ENCODE data around the gene LCP2. TPM values are rescaled to one million over a fixed set of nuclear protein-coding genes. Genes with fewer than 3 reads are reported as not detected.

Gene LCP2
- total and polyA plus RNA-seq, 2 of the 8 experiments (the other 6 are each of a cell fraction or from before 2014, with no cell fraction given) = 0.26 to 0.33 TPM

DNA sequence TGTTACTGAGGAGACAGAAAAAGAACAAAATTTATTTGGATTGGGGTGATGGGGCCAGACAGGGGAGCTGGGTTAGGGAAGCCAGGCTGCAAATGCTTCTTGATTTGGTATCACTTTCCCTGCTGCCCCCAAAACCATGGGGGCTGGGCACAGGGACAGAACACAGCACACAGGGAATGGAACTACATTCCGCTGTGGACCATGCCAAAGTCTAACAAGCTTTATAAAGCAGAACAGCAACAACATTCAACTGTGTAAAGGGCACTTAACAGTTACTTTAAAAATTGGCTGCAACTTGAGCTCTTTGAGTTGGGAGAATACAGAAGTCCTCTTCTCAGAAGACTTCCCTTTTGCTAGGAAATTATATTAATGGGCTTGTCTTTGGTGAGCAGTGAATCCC, 41.0 kb downstream of the LCP2 start:
- Histone ChIP-seq H2BK15ac (ENCODE audit: low read length) (peak overlapping the region; percentile 22; the same call in 1 of the 2 replicates), H3K36me3 (ENCODE audit: control insufficient read depth in 2 of 4, insufficient read depth in 4 of 4, low read length in 3 of 4) (no peaks in the 10 kb centered on the region), H2BK20ac (ENCODE audit: low read length) (no peak overlapping the region), H3K4me3 (ENCODE audit: extremely low read depth in 1 of 4, insufficient read depth in 2 of 4, low read depth in 3 of 4, low read length in 4 of 4) (no peak overlapping the region), H3K27me3 (replicated peaks in 1 of 4; ENCODE audit: control insufficient read depth in 3 of 4, extremely low read depth in 1 of 4, insufficient read depth in 3 of 4, low read length in 3 of 4) (no peaks in the 10 kb centered on the region), H3K79me1 (ENCODE audit: low read depth, low read length) (no peaks in the 10 kb centered on the region), H2BK12ac (ENCODE audit: low read depth, low read length) (peak overlapping the region; percentile 18; the same call in 1 of the 2 replicates), H4K5ac (ENCODE audit: insufficient read length, low read depth, low read length) (no peak overlapping the region), H3K4ac (replicated peaks; ENCODE audit: insufficient read length, low read depth, low read length) (no peak overlapping the region), H3K18ac (ENCODE audit: extremely low read depth, low read length) (no peak overlapping the region), H2BK120ac (replicated peaks; ENCODE audit: low read depth, low read length) (no peak overlapping the region), H3K4me2 (ENCODE audit: insufficient read depth in 1 of 2, low read depth in 2 of 2, low read length in 2 of 2) (no peak overlapping the region), H4K8ac (ENCODE audit: extremely low read depth, insufficient read depth, low read length) (no peak overlapping the region), H3K79me2 (ENCODE audit: control insufficient read depth in 1 of 2, insufficient read depth in 2 of 2, low read length in 2 of 2) (no peaks in the 10 kb centered on the region), H3K9ac (replicated peaks in 1 of 4; ENCODE audit: extremely low read depth in 1 of 4, low read depth in 3 of 4, low read length in 3 of 4) (no peak overlapping the region), H3K4me1 (replicated peaks in 1 of 4; ENCODE audit: control insufficient read depth in 3 of 4, insufficient read depth in 4 of 4, low read length in 3 of 4) (peaks cover 0 to 16% (median 13%) of the 10 kb centered on the region in 4 experiments; a peak in 6 of 7 replicates), H2AFZ (ENCODE audit: low read length) (no peak overlapping the region), H3K23me2 (ENCODE audit: low read depth, low read length) (peaks cover 2% of the 10 kb centered on the region; the same call in 1 of the 2 replicates), H2BK5ac (ENCODE audit: low read depth, low read length) (no peak overlapping the region; the same call in 1 of the 2 replicates), H3K56ac (replicated peaks; ENCODE audit: insufficient read length, low read depth, low read length) (no peak overlapping the region), H2AK5ac (ENCODE audit: low read depth, low read length) (no peak overlapping the region; the same call in 1 of the 2 replicates), H4K91ac (replicated peaks; ENCODE audit: insufficient read length, low read length) (no peak overlapping the region), H3K14ac (ENCODE audit: insufficient read length) (no peak overlapping the region), H4K20me1 (replicated peaks in 1 of 2; ENCODE audit: control insufficient read depth in 1 of 2, insufficient read depth in 2 of 2, low read length in 2 of 2) (no peaks in the 10 kb centered on the region), H3K23ac (ENCODE audit: insufficient read length) (no peak overlapping the region), H3K27ac (ENCODE audit: low read depth, low read length) (no peak overlapping the region), H3K9me3 (ENCODE audit: insufficient read depth in 2 of 2, low read depth in 1 of 2, low read length in 1 of 2) (no peaks in the 10 kb centered on the region)
- 85% methylated on average over 1 of the region's 1 CpG; no CpG with 5 or more reads in 1 of the 2 experiments for WGBS, 2 experiments (ENCODE audit: extremely low coverage in 1 of 2, insufficient coverage in 1 of 2, insufficient read length in 1 of 2, insufficient replicate concordance in 2 of 2, low coverage in 1 of 2, low lambda C conversion rate in 2 of 2, missing lambda C conversion rate in 1 of 2)
- ChIA-PET CTCF (ENCODE audit: partially characterized antibody) (interaction anchor here (0.9 to 4.2 kb wide), 5 partner anchors 11 to 178 kb away, joined by 3 to 34 read pairs (median 3); no protein-coding TSS in a partner anchor), POLR2A (ENCODE audit: partially characterized antibody) (no interaction called here)
- DNase-seq (ENCODE audit: low read depth in 1 of 2, low spot score in 2 of 2) (no peak), FAIRE-seq (no peak)
- TF ChIP-seq CEBPB (IDR thresholded peaks at IDR 0.05; ENCODE audit: low read depth, low read length) (no peak), HDAC2 (IDR thresholded peaks at IDR 0.05; ENCODE audit: borderline replicate concordance in 1 of 2, low read depth in 2 of 2, low read length in 2 of 2) (no peak), EZH2 (IDR thresholded peaks at IDR 0.05; ENCODE audit: low read depth, low read length, severe bottlenecking) (no peak), RXRA (IDR thresholded peaks at IDR 0.05; ENCODE audit: insufficient read depth, low read depth, low read length) (no peak)
- TF ChIP-seq, protein P1, sequence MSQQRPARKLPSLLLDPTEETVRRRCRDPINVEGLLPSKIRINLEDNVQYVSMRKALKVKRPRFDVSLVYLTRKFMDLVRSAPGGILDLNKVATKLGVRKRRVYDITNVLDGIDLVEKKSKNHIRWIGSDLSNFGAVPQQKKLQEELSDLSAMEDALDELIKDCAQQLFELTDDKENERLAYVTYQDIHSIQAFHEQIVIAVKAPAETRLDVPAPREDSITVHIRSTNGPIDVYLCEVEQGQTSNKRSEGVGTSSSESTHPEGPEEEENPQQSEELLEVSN (IDR thresholded peaks at IDR 0.05) = no peak
- TF ChIP-seq, protein P2, sequence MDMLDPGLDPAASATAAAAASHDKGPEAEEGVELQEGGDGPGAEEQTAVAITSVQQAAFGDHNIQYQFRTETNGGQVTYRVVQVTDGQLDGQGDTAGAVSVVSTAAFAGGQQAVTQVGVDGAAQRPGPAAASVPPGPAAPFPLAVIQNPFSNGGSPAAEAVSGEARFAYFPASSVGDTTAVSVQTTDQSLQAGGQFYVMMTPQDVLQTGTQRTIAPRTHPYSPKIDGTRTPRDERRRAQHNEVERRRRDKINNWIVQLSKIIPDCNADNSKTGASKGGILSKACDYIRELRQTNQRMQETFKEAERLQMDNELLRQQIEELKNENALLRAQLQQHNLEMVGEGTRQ (IDR thresholded peaks at IDR 0.05; ENCODE audit: low read length) = no peak

Data from H1 (cell line).